ENCODE measurements around the gene TPK1. TPM values are rescaled to one million over a fixed set of nuclear protein-coding genes. Genes with fewer than 3 reads are reported as not detected.

The TPK1 gene
- total and polyA plus RNA-seq, 2 of the 8 experiments (the other 6 are each of a cell fraction or from before 2014, with no cell fraction given), result 1.9 to 2.7 TPM

DNA sequence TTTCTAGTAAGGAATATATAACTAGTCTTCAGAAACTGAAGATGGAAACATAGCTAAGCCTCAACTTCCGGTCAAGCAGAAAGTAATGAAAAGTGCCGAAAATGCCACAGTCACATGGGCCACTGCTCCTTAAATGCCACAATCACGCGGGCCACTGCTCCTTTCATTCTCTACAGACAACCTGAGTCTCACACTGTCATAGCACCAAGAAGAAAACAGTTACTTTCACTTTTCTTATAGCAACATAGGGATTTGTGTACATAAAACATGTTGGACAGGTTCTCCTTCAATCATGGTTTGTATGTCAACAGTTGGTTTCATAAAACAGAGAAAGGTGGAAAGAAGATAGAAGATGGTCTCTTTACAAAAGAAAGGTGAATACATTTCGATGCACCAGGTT is 383.8 kb downstream of the TPK1 start (continued):
- TF ChIP-seq, protein P1, sequence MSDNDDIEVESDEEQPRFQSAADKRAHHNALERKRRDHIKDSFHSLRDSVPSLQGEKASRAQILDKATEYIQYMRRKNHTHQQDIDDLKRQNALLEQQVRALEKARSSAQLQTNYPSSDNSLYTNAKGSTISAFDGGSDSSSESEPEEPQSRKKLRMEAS (IDR thresholded peaks at IDR 0.05), result no peak
- TF ChIP-seq RAD21 (IDR thresholded peaks at IDR 0.05 in 1 of 2, conservative IDR thresholded peaks at IDR 0.05 in 1 of 2; ENCODE audit: low read depth in 2 of 2, low read length in 2 of 2), result no peak
- TF ChIP-seq, protein P2, sequence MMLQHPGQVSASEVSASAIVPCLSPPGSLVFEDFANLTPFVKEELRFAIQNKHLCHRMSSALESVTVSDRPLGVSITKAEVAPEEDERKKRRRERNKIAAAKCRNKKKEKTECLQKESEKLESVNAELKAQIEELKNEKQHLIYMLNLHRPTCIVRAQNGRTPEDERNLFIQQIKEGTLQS (IDR thresholded peaks at IDR 0.05; ENCODE audit: insufficient read depth, low read depth, low read length), result no peak
- TF ChIP-seq SP1 (IDR thresholded peaks at IDR 0.05; ENCODE audit: low read depth, low read length), result no peak
- TF ChIP-seq SAP30 (IDR thresholded peaks at IDR 0.05; ENCODE audit: insufficient read depth, insufficient replicate concordance, low read length), result no peak

Measured in H1 (cell line).